Mucosa of stomach (tissue), 1 donor: ENCODE measurements around the gene TNFSF12.

ENCODE experiments used
- H3K27me3 ChIP-seq: one replicate; pipeline ENCODE4 v1.7.0; 2013; ENCODE audit warnings: mild to moderate bottlenecking, low read length; ENCODE audit not compliant: control insufficient read depth, insufficient read depth
- H3K36me3 ChIP-seq: one replicate; pipeline ENCODE4 v1.7.0; 2013; ENCODE audit warnings: low read length; ENCODE audit not compliant: control insufficient read depth, insufficient read depth
- H3K4me1 ChIP-seq: one replicate; pipeline ENCODE4 v1.7.0; 2013; ENCODE audit warnings: mild to moderate bottlenecking, low read length; ENCODE audit not compliant: control insufficient read depth, insufficient read depth
- H3K4me3 ChIP-seq: one replicate; pipeline ENCODE4 v1.7.0; 2013; ENCODE audit warnings: low read length
- H3K9ac ChIP-seq: one replicate; pipeline ENCODE4 v1.7.0; 2013; ENCODE audit warnings: mild to moderate bottlenecking, low read length, moderate library complexity
- H3K9me3 ChIP-seq: one replicate; pipeline ENCODE4 v1.7.0; 2013; ENCODE audit warnings: mild to moderate bottlenecking, low read length, moderate library complexity; ENCODE audit not compliant: control insufficient read depth
- donor health status: Pancreatic carcinoma.

The TNFSF12 gene

GRCh38 chr17:7575959-7576358 lies 27.1 kb downstream of the TNFSF12 start:
- Histone ChIP-seq H3K9me3 (no peaks in the 10 kb centered on the region), H3K4me1 (peaks cover 47% of the 10 kb centered on the region), H3K9ac (no peak overlapping the region), H3K36me3 (peaks cover 46% of the 10 kb centered on the region), H3K4me3 (no peak overlapping the region), H3K27me3 (no peaks in the 10 kb centered on the region)

GRCh38 chr17:7576432-7576937 lies 27.6 kb downstream of the TNFSF12 start:
- peaks cover 41% of the 10 kb centered on the region for H3K36me3 ChIP-seq
- H3K4me1 ChIP-seq, result peaks cover 47% of the 10 kb centered on the region
- no peaks in the 10 kb centered on the region for H3K27me3 ChIP-seq
- H3K4me3 ChIP-seq, result no peak overlapping the region
- no peaks in the 10 kb centered on the region for H3K9me3 ChIP-seq
- H3K9ac ChIP-seq, result no peak overlapping the region

- H3K4me1 ChIP-seq, result peaks cover 54% of the 10 kb centered on the region
- H3K36me3 ChIP-seq, result peaks cover 41% of the 10 kb centered on the region
- no peak overlapping the region for H3K9ac ChIP-seq
Measured at GRCh38 chr17:7577327-7578199, 28.7 kb downstream of the TNFSF12 start.

DNA sequence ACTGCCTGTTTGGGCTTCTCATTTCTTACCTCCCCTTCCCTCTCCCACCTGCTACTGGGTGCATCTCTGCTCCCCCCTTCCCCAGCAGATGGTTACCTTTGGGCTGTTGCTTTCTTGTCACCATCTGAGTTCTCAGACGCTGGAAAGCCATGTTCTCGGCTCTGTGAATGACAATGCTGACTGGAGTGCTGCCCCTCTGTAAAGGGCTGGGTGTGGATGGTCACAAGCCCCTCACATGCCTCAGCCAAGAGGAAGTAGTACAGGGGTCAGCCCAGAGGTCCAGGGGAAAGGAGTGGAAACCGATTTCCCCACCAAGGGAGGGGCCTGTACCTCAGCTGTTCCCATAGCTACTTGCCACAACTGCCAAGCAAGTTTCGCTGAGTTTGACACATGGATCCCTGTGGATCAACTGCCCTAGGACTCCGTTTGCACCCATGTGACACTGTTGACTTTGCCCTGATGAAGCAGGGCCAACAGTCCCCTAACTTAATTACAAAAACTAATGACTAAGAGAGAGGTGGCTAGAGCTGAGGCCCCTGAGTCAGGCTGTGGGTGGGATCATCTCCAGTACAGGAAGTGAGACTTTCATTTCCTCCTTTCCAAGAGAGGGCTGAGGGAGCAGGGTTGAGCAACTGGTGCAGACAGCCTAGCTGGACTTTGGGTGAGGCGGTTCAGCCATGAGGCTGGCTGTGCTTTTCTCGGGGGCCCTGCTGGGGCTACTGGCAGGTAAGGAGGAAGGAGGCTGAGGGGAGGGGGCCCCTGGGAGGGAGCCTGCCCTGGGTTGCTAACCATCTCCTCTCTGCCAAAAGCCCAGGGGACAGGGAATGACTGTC lies 30.4 kb downstream of the TNFSF12 start, which contains the start of gene CD68:
Gene CD68 (plus strand): TSS at position 638 of the 833 bp plus-strand sequence. CDS start 40 bp downstream, at position 678.
- no peaks in the 10 kb centered on the region for H3K27me3 ChIP-seq
- H3K4me3 ChIP-seq, result peak within 1 kb of the TSS; percentile 49
- peaks cover 39% of the 10 kb centered on the region for H3K36me3 ChIP-seq
- peaks cover 60% of the 10 kb centered on the region for H3K4me1 ChIP-seq
- H3K9me3 ChIP-seq, result no peaks in the 10 kb centered on the region
- peak within 1 kb of the TSS; percentile 87 for H3K9ac ChIP-seq

More at GRCh38 chr17:7577327-7578199, 28.7 kb downstream of the TNFSF12 start:
- H3K4me3 ChIP-seq, result no peak overlapping the region
- H3K9me3 ChIP-seq, result no peaks in the 10 kb centered on the region
- H3K27me3 ChIP-seq, result no peaks in the 10 kb centered on the region

DNA sequence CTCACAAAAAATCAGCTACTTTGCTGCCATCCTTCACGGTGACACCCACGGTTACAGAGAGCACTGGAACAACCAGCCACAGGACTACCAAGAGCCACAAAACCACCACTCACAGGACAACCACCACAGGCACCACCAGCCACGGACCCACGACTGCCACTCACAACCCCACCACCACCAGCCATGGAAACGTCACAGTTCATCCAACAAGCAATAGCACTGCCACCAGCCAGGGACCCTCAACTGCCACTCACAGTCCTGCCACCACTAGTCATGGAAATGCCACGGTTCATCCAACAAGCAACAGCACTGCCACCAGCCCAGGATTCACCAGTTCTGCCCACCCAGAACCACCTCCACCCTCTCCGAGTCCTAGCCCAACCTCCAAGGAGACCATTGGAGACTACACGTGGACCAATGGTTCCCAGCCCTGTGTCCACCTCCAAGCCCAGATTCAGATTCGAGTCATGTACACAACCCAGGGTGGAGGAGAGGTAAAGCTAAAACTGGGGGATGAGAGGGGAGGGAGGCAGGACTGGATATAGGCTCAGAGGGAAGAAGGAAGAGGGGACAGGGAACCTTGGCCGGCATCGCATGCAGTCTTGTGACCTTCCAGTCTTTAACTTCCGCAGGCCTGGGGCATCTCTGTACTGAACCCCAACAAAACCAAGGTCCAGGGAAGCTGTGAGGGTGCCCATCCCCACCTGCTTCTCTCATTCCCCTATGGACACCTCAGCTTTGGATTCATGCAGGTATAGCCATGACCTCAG lies 31.2 kb downstream of the TNFSF12 start:
- peaks cover 62% of the 10 kb centered on the region for H3K4me1 ChIP-seq
- H3K4me3 ChIP-seq, result peak overlapping the region; percentile 49
- no peaks in the 10 kb centered on the region for H3K9me3 ChIP-seq

GRCh38 chr17:7580604-7581575 lies 32.0 kb downstream of the TNFSF12 start:
- peaks cover 28% of the 10 kb centered on the region for H3K36me3 ChIP-seq
- H3K9me3 ChIP-seq, result no peaks in the 10 kb centered on the region
- H3K4me3 ChIP-seq, result peak overlapping the region; percentile 49
- H3K9ac ChIP-seq, result peak overlapping the region; percentile 87
- peaks cover 63% of the 10 kb centered on the region for H3K4me1 ChIP-seq
- no peaks in the 10 kb centered on the region for H3K27me3 ChIP-seq

More for the DNA sequence above, 31.2 kb downstream of the TNFSF12 start:
- Histone ChIP-seq H3K36me3 (peaks cover 36% of the 10 kb centered on the region), H3K27me3 (no peaks in the 10 kb centered on the region), H3K9ac (peak overlapping the region; percentile 87)

DNA sequence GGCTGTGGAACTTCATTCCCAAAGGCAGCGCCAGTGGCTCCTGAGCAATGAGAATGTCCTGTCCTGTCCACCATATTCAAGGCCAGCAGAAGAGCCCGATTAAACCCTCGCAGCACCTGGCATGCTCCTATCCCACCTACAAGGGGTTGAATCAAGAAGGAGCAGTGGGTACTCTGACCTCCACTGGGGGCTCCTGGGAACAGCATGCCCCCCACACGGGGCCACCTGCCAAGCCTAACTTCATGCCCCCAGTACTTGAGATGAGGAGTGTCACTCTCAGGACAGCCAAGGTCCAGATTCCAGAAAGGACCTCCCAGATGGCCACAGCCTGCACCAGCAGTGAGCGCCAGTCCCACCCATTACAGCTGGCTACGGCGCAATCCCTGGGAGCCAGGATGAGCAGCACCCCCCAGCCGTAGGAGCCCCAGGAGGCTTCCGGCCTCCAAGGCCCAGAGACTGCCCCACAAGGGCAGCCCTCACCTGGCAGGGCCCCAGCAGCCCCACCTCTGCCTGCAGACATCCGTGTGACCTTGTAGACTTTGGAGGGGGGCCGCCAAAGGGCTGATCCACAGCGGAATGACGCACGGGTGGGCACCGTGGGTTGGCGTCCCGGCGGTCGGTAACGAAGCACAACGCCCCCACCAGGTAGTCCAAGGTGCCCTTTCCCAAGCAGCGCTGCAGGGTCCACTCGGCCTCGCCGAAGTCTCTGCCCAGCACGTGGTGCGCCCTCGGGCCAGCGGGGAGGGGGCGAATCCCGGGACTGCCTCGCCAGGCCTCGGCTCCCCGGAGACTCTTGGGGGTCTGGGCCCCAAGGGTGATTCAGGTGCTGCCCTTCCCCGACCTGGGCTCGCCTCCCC lies 33.8 kb downstream of the TNFSF12 start:
- no peaks in the 10 kb centered on the region for H3K9me3 ChIP-seq
- H3K9ac ChIP-seq, result peak overlapping the region; percentile 94
- no peaks in the 10 kb centered on the region for H3K27me3 ChIP-seq
- peak overlapping the region; percentile 90 for H3K4me3 ChIP-seq
- H3K4me1 ChIP-seq, result peaks cover 59% of the 10 kb centered on the region
- H3K36me3 ChIP-seq, result peaks cover 13% of the 10 kb centered on the region

DNA sequence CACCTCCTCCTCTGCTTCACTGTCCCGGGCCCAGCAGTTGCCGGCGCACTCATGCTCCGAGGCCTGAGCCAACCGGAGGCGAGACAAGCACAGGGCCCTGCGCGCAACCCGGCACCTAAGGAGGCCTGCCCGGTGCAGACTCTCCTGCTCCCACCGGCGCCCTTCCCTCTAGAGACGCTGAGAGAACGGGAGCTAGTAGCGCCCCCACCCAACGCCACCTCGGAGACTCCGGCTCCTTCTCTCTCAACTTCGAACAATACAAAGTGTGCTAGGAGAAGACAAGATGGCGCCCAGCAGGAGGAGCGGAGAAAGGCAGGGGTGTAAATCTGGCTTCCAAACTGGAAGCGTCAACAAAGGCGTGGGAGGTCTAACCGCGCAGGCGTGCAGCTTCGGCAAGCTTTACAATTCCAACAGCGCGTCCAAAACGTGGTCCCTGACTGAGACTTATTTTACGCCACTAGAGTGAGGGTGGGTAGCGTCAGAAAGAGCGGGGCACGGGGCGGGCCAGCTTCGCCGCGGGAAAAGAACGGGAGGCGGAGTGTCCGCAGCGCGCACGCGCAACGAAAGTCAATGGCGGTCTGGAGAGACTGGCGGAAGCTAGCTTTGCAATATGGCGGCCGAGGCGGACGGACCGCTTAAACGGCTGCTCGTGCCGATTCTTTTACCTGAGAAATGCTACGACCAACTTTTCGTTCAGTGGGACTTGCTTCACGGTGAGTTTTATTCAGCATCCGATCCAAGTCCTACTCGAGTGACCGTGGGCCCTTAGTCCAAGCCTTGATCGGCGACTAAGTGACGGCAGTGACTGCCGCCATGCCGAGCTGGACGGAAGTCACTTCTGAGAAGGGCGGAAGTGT lies 34.6 kb downstream of the TNFSF12 start, which contains the start of gene MPDU1:
Gene MPDU1 (plus strand): TSS at position 600 of the 857 bp plus-strand sequence. CDS start 11 bp downstream, at position 611.
- Histone ChIP-seq H3K9me3 (no peaks in the 10 kb centered on the region), H3K9ac (peak within 1 kb of the TSS; percentile 94), H3K27me3 (no peaks in the 10 kb centered on the region), H3K36me3 (peaks cover 6% of the 10 kb centered on the region), H3K4me1 (peaks cover 56% of the 10 kb centered on the region), H3K4me3 (peak within 1 kb of the TSS; percentile 90)

DNA sequence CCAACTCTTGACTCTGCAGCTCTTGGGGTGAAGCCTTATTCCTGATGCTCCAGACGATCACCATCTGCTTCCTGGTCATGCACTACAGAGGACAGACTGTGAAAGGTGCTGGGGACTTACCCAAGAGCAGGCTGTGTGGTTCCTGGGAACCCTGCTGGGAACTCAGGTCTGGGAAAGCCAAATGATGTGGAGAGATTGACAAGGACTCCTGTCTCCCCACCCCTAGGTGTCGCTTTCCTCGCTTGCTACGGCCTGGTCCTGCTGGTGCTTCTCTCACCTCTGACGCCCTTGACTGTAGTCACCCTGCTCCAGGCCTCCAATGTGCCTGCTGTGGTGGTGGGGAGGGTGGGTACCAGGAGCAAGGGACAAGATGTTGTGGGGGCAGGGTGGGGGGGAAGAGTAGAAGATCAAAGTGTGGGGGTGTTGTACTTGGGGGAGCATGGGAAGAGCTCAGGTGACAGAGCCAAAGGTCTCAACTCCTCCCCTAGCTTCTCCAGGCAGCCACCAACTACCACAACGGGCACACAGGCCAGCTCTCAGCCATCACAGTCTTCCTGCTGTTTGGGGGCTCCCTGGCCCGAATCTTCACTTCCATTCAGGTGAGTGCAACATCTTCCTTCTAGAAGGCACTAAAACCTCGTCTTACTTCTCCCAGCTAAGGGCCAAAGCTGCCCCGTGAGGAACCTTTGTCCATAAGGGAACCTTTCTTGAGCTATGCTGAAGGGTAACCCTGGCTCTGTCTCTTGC lies 38.0 kb downstream of the TNFSF12 start:
- Histone ChIP-seq H3K27me3 (no peaks in the 10 kb centered on the region), H3K4me3 (no peak overlapping the region), H3K36me3 (no peaks in the 10 kb centered on the region), H3K9ac (no peak overlapping the region), H3K9me3 (no peaks in the 10 kb centered on the region), H3K4me1 (peaks cover 47% of the 10 kb centered on the region)
